ENCODE measurements around the gene SIRPD. TPM values are rescaled to one million over a fixed set of nuclear protein-coding genes. Genes with fewer than 3 reads are reported as not detected.

The SIRPD gene
- total and polyA plus RNA-seq, 2 of the 8 experiments (the other 6 are each of a cell fraction or from before 2014, with no cell fraction given), result not detected

- TF ChIP-seq CHD7 (IDR thresholded peaks at IDR 0.05; ENCODE audit: insufficient replicate concordance, low read length), result no peak
- no peak for TF ChIP-seq PHF8 (conservative IDR thresholded peaks at IDR 0.05; ENCODE audit: low read depth, low read length)
- no peak for TF ChIP-seq SP1 (IDR thresholded peaks at IDR 0.05; ENCODE audit: low read depth, low read length)
- TF ChIP-seq, protein P1, sequence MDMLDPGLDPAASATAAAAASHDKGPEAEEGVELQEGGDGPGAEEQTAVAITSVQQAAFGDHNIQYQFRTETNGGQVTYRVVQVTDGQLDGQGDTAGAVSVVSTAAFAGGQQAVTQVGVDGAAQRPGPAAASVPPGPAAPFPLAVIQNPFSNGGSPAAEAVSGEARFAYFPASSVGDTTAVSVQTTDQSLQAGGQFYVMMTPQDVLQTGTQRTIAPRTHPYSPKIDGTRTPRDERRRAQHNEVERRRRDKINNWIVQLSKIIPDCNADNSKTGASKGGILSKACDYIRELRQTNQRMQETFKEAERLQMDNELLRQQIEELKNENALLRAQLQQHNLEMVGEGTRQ (IDR thresholded peaks at IDR 0.05; ENCODE audit: low read length), result no peak
- no peak for TF ChIP-seq TBP (IDR thresholded peaks at IDR 0.05; ENCODE audit: low read depth, low read length)
- TF ChIP-seq SIX5 (IDR thresholded peaks at IDR 0.05; ENCODE audit: low read depth, low read length), result no peak
- no peak for TF ChIP-seq TEAD4 (IDR thresholded peaks at IDR 0.05; ENCODE audit: low read depth, low read length)
- no peak for TF ChIP-seq CHD1 (IDR thresholded peaks at IDR 0.05; ENCODE audit: low read depth, low read length)
- no peak for TF ChIP-seq JUND (IDR thresholded peaks at IDR 0.05; ENCODE audit: low read length)
Measured at GRCh38 chr20:1505361-1505760, 52.1 kb downstream of the SIRPD start (continued).

All from H1 (cell line).